GM12878 (cell line): ENCODE results near the gene STAB2.

Source experiments
- CREB1 ChIP-seq: IDR thresholded peaks from 2 replicates; pipeline ENCODE4 v1.6.1; 2012; ENCODE audit warnings: low read depth, mild to moderate bottlenecking, inconsistent platforms
- EP300 ChIP-seq, 2 experiments: fragments of 150-350 bp in 1 of 2; IDR thresholded peaks; 2 replicates each; pipeline ENCODE4 v1.6.1; 2011 to 2012; ENCODE audit warnings: low read depth in 2 of 2, low read length in 2 of 2, borderline replicate concordance in 1 of 2, improper control_type of control experiment in 1 of 2, inconsistent platforms in 1 of 2; ENCODE audit not compliant: control insufficient read depth in 1 of 2
- ESRRA ChIP-seq: IDR thresholded peaks from 2 replicates; pipeline ENCODE4 v1.6.1; 2012; ENCODE audit warnings: mild to moderate bottlenecking, low read length, improper control_type of control experiment
- RFX5 ChIP-seq: IDR thresholded peaks from 2 replicates; pipeline ENCODE4 v1.6.1; 2011; ENCODE audit warnings: low read depth, low read length, improper control_type of control experiment
- TCF7 ChIP-seq: IDR thresholded peaks from 2 replicates; pipeline ENCODE4 v1.6.1; 2014; ENCODE audit warnings: antibody characterized with exemption, borderline replicate concordance
- ZNF622 ChIP-seq: fragments of 450-650 bp; IDR thresholded peaks from 2 replicates; pipeline ENCODE4 v1.6.1; 2017; ENCODE audit warnings: mild to moderate bottlenecking, inconsistent platforms
- TF ChIP-seq, protein P1 (sequence below), 3 experiments: IDR thresholded peaks in 2 of 3; conservative IDR thresholded peaks in 1 of 3; 2 replicates each; pipeline ENCODE4 v1.5.1; 2011; ENCODE audit warnings: low read depth in 3 of 3, low read length in 3 of 3, mild to moderate bottlenecking in 3 of 3, control low read depth in 2 of 3, moderate library complexity in 2 of 3, inconsistent platforms in 1 of 3, mixed read lengths in 1 of 3; ENCODE audit not compliant: control insufficient read depth in 2 of 3, insufficient read depth in 1 of 3; ENCODE audit errors: extremely low read depth in 1 of 3
- TF ChIP-seq, protein P2 (sequence below): IDR thresholded peaks from 2 replicates; pipeline ENCODE4 v1.6.1; 2012; ENCODE audit warnings: low read depth, low read length, improper control_type of control experiment

DNA sequence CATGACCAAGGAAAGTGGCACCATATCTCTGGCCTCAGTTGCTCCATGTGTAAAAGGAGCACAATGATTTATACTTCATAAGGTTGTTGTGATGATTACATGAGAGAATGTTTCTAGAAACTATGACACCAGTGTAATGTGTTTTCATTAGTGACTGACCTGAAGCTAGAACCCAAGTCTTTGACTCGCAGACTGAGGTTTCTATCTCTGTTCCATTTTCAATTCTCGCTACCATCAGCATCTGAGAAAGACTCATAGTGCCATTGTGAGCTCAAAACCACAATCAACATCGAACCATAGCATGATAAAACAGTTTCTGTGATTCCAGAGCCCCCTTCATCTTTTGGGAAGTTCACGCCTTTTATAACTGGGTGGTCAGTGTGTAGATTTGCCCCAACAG, 53.8 kb downstream of the STAB2 start:
- TF ChIP-seq CREB1 (no peak), RFX5 (no peak), ZNF622 (no peak), EP300 (IDR thresholded peaks at IDR 0.05; ENCODE audit: borderline replicate concordance in 1 of 2, control insufficient read depth in 1 of 2, low read depth in 2 of 2, low read length in 2 of 2) (no peak), ESRRA (no peak), TCF7 (no peak)
- TF ChIP-seq, protein P1, sequence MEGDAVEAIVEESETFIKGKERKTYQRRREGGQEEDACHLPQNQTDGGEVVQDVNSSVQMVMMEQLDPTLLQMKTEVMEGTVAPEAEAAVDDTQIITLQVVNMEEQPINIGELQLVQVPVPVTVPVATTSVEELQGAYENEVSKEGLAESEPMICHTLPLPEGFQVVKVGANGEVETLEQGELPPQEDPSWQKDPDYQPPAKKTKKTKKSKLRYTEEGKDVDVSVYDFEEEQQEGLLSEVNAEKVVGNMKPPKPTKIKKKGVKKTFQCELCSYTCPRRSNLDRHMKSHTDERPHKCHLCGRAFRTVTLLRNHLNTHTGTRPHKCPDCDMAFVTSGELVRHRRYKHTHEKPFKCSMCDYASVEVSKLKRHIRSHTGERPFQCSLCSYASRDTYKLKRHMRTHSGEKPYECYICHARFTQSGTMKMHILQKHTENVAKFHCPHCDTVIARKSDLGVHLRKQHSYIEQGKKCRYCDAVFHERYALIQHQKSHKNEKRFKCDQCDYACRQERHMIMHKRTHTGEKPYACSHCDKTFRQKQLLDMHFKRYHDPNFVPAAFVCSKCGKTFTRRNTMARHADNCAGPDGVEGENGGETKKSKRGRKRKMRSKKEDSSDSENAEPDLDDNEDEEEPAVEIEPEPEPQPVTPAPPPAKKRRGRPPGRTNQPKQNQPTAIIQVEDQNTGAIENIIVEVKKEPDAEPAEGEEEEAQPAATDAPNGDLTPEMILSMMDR (IDR thresholded peaks at IDR 0.05 in 2 of 3, conservative IDR thresholded peaks at IDR 0.05 in 1 of 3; ENCODE audit: control insufficient read depth in 2 of 3, extremely low read depth in 1 of 3, insufficient read depth in 1 of 3, low read depth in 3 of 3, low read length in 3 of 3): no peak
- TF ChIP-seq, protein P2, sequence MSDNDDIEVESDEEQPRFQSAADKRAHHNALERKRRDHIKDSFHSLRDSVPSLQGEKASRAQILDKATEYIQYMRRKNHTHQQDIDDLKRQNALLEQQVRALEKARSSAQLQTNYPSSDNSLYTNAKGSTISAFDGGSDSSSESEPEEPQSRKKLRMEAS: no peak
